Lung (tissue), 12 donors: Measurements from ENCODE around the gene KIF3B. TPM values are rescaled to one million over a fixed set of nuclear protein-coding genes. Genes with fewer than 3 reads are reported as not detected.

ENCODE experiments used
- ATAC-seq: fragments of 200-7000 bp; cut with Tn5 transposase; one replicate; pipeline ENCODE4 v1.9.1; 2020; ENCODE audit warnings: moderate number of reproducible peaks; ENCODE audit not compliant: insufficient read depth, low FRiP score
- DNase-seq, 3 donors: peaks; one replicate each; pipeline ENCODE4 v3.0.0-alpha.2; 2013 to 2017
- H3K27ac ChIP-seq, 2 donors: one replicate each; pipeline ENCODE4 v1.5.1; 2013; ENCODE audit warnings: mild to moderate bottlenecking in 2 of 2, moderate library complexity in 2 of 2, control low read depth in 1 of 2, inconsistent platforms in 1 of 2, low read depth in 1 of 2, low read length in 1 of 2
- H3K27me3 ChIP-seq, 3 donors: one replicate each; pipeline ENCODE4 v1.5.1; 2013; ENCODE audit warnings: low read length in 2 of 3; ENCODE audit not compliant: control insufficient read depth in 3 of 3, insufficient read depth in 3 of 3
- H3K36me3 ChIP-seq, 4 donors: one replicate each; pipeline ENCODE4 v1.5.1; 2013; ENCODE audit warnings: low read length in 4 of 4, mild to moderate bottlenecking in 1 of 4, moderate library complexity in 1 of 4; ENCODE audit not compliant: control insufficient read depth in 4 of 4, insufficient read depth in 4 of 4
- H3K4me1 ChIP-seq, 5 donors: one replicate each; pipeline ENCODE4 v1.5.1; 2013; ENCODE audit warnings: low read length in 5 of 5, mild to moderate bottlenecking in 2 of 5, moderate library complexity in 1 of 5; ENCODE audit not compliant: control insufficient read depth in 5 of 5, insufficient read depth in 5 of 5
- H3K4me3 ChIP-seq: one replicate; pipeline ENCODE4 v1.5.1; 2013; ENCODE audit warnings: mild to moderate bottlenecking, control low read depth, moderate library complexity
- H3K9ac ChIP-seq, 2 donors: one replicate each; pipeline ENCODE4 v1.5.1; 2013; ENCODE audit warnings: low read length in 2 of 2, control low read depth in 1 of 2; ENCODE audit not compliant: insufficient read depth in 1 of 2
- H3K9me3 ChIP-seq, 4 donors: one replicate each; pipeline ENCODE4 v1.5.1; 2013; ENCODE audit warnings: low read length in 3 of 4, mild to moderate bottlenecking in 1 of 4, moderate library complexity in 1 of 4; ENCODE audit not compliant: control insufficient read depth in 4 of 4, insufficient read depth in 3 of 4
- CTCF ChIP-seq: IDR thresholded peaks from 2 replicates; pipeline ENCODE4 v1.5.1; 2012; ENCODE audit warnings: mild to moderate bottlenecking; ENCODE audit errors: control extremely low read depth, extremely low read depth
- WGBS, 2 donors: extraction: QIAGEN DNeasy Blood & Tissue Kit; methylation state at CpG; one replicate each; pipeline ENCODE4 v1.1.7; 2013; 5-methylcytosine and 5-hydroxymethylcytosine counted together
- polyA plus RNA-seq, 2 donors: library from polyadenylated mRNA; stranded (reverse); fragments of 200-250 nt; gene quantifications; one replicate each; pipeline ENCODE4 v1.2.1, GENCODE V29; 2013
- total RNA-seq, 2 donors: library from RNA; depleted of rRNA in 1 of 2; stranded (reverse); fragments of >200 nt in 1 of 2; gene quantifications; one replicate each; pipeline ENCODE4 v1.2.1, GENCODE V29; 2014 to 2021
- donor health status: control.
- donor health status: control.
- donor health status: Bipolar disorder and iron deficiency.
- donor health status: healthy.
- donor health status: DM: yes; HTN: yes; CAD: no.

Gene KIF3B
- total and polyA plus RNA-seq, 4 donors: 8.5 to 35.3 (median 23.2) TPM

- peak; percentile 35 for ATAC-seq
- Histone ChIP-seq H3K36me3 (no peaks in the 10 kb centered on the region), H3K9me3 (peaks cover 0 to 4% (median 0%) of the 10 kb centered on the region in 4 donors), H3K4me3 (no peak overlapping the region), H3K4me1 (peaks cover 0 to 12% (median 1%) of the 10 kb centered on the region in 5 donors), H3K9ac (no peak overlapping the region), H3K27ac (no peak overlapping the region), H3K27me3 (no peaks in the 10 kb centered on the region)
- TF ChIP-seq CTCF: no peak
- WGBS, 2 donors: 66 to 71% methylated on average over 3 of the region's 3 CpGs
- no peak for DNase-seq
Observed at GRCh38 chr20:32343439-32343838, 66.0 kb downstream of the KIF3B start.

GRCh38 chr20:32344835-32345506 lies 67.5 kb downstream of the KIF3B start:
- Histone ChIP-seq H3K27ac (no peak overlapping the region), H3K4me1 (peaks cover 0 to 4% (median 0%) of the 10 kb centered on the region in 5 donors), H3K9ac (no peak overlapping the region), H3K4me3 (no peak overlapping the region), H3K36me3 (no peaks in the 10 kb centered on the region), H3K27me3 (no peaks in the 10 kb centered on the region), H3K9me3 (peaks cover 0 to 4% (median 0%) of the 10 kb centered on the region in 4 donors)
- no peak for TF ChIP-seq CTCF
- ATAC-seq (no peak), DNase-seq (peak in 1 of 3 donors; percentile 28)
- 59 to 74% methylated on average over 7 of the region's 7 CpGs for WGBS, 2 donors

GRCh38 chr20:32348207-32348606 lies 70.8 kb downstream of the KIF3B start:
- no peaks in the 10 kb centered on the region for H3K36me3 ChIP-seq
- DNase-seq (no peak), ATAC-seq (no peak)
- no peaks in the 10 kb centered on the region for H3K27me3 ChIP-seq
- peak overlapping the region in 1 of 2 donors; percentile 23 for H3K9ac ChIP-seq
- no peaks in the 10 kb centered on the region for H3K9me3 ChIP-seq
- TF ChIP-seq CTCF: no peak
- H3K27ac ChIP-seq: no peak overlapping the region
- peaks cover 0 to 4% (median 0%) of the 10 kb centered on the region in 5 donors for H3K4me1 ChIP-seq
- H3K4me3 ChIP-seq: no peak overlapping the region
- WGBS, 2 donors: 87 to 95% methylated on average over 3 of the region's 3 CpGs

- Histone ChIP-seq H3K36me3 (no peaks in the 10 kb centered on the region), H3K4me3 (no peak overlapping the region), H3K9me3 (no peaks in the 10 kb centered on the region), H3K9ac (no peak overlapping the region), H3K4me1 (no peaks in the 10 kb centered on the region), H3K27me3 (no peaks in the 10 kb centered on the region), H3K27ac (no peak overlapping the region)
- WGBS, 2 donors: 91 to 93% methylated on average over 3 of the region's 3 CpGs
- TF ChIP-seq CTCF: no peak
- DNase-seq (no peak), ATAC-seq (no peak)
Observed at GRCh38 chr20:32350421-32350820, 73.0 kb downstream of the KIF3B start.
